DND-41 (cell line): ENCODE results near the gene ZRANB3.

Experiments
- CTCF ChIP-seq: IDR thresholded peaks from 2 replicates; pipeline ENCODE4 v1.5.1; 2012; ENCODE audit warnings: borderline replicate concordance, low read length, moderate library complexity, mild to moderate bottlenecking; ENCODE audit not compliant: poor library complexity, severe bottlenecking; ENCODE audit errors: extremely low read depth
- EZH2 ChIP-seq: IDR thresholded peaks from 3 replicates; pipeline ENCODE4 v1.6.1; 2012; ENCODE audit warnings: borderline replicate concordance, low read depth, mild to moderate bottlenecking, moderate library complexity, low read length, inconsistent platforms; ENCODE audit not compliant: severe bottlenecking

GRCh38 chr2:135130751-135131150, 400.3 kb downstream of the ZRANB3 start:
- TF ChIP-seq CTCF = no peak
- TF ChIP-seq EZH2 = no peak
